WTC11 (cell line): ENCODE results near the gene MRPL27. TPM values are rescaled to one million over a fixed set of nuclear protein-coding genes. Genes with fewer than 3 reads are reported as not detected.

Experiments
- ATAC-seq: fragments of 200-7000 bp; cut with Tn5 transposase; 2 replicates; pipeline ENCODE4 v1.10.0; 2021; ENCODE audit warnings: mild to moderate bottlenecking, moderate library complexity
- CTCF ChIA-PET: fragments of 300-600 bp; sonication (Branson Sonifier 250); formaldehyde crosslinking; loops from one replicate; lab custom pipeline; 2021; ENCODE audit warnings: antibody characterized with exemption; lab: Charles Lee
- POLR2A ChIA-PET: fragments of 350-600 bp; sonication (Branson Sonifier 250); formaldehyde crosslinking; loops from one replicate; lab custom pipeline; 2021; ENCODE audit warnings: antibody characterized with exemption; lab: Charles Lee
- DNase-seq: peaks from one replicate; pipeline ENCODE4 v3.0.0; 2021; ENCODE audit warnings: low spot score
- H3K27ac Mint-ChIP-seq: 2 replicates; pipeline ENCODE4 v1.8.0; 2021; ENCODE audit warnings: mixed read lengths
- H3K27me3 Mint-ChIP-seq: 2 replicates; pipeline ENCODE4 v1.8.0; 2021; ENCODE audit warnings: low read depth, mild to moderate bottlenecking, moderate library complexity, mixed read lengths
- H3K36me3 Mint-ChIP-seq: 2 replicates; pipeline ENCODE4 v1.8.0; 2021; ENCODE audit warnings: mixed read lengths
- H3K4me1 Mint-ChIP-seq: 2 replicates; pipeline ENCODE4 v1.8.0; 2022; ENCODE audit warnings: mixed read lengths
- H3K4me3 Mint-ChIP-seq: 2 replicates; pipeline ENCODE4 v1.8.0; 2021; ENCODE audit warnings: mild to moderate bottlenecking, moderate library complexity, mixed read lengths
- H3K9me3 Mint-ChIP-seq: 2 replicates; pipeline ENCODE4 v1.8.0; 2021; ENCODE audit warnings: mixed read lengths
- EMX1 ChIP-seq: fragments of 250-450 bp; sonication (Bioruptor Pico); IDR thresholded peaks from 2 replicates; pipeline ENCODE4 v1.8.0; 2021; ENCODE audit warnings: mild to moderate bottlenecking
- FOXJ3 ChIP-seq: sonication (generic); formaldehyde crosslinking; IDR thresholded peaks from 2 replicates; pipeline ENCODE4 v1.9.0; 2021; ENCODE audit warnings: missing genetic modification reagents, mild to moderate bottlenecking, borderline replicate concordance
- FOXP1 ChIP-seq: sonication (generic); formaldehyde crosslinking; IDR thresholded peaks from 2 replicates; pipeline ENCODE4 v1.8.0; 2022; ENCODE audit warnings: missing genetic modification reagents, mild to moderate bottlenecking, moderate library complexity, borderline replicate concordance
- GRHL2 ChIP-seq: fragments of 250-450 bp; sonication (Bioruptor Pico); IDR thresholded peaks from 2 replicates; pipeline ENCODE4 v1.8.0; 2022; ENCODE audit warnings: mild to moderate bottlenecking, moderate library complexity; ENCODE audit not compliant: insufficient replicate concordance, severe bottlenecking
- KAT7 ChIP-seq: sonication (generic); formaldehyde crosslinking; IDR thresholded peaks from 2 replicates; pipeline ENCODE4 v1.8.1; 2023; ENCODE audit warnings: missing genetic modification reagents, mild to moderate bottlenecking, borderline replicate concordance
- NR1H2 ChIP-seq: sonication (generic); formaldehyde crosslinking; IDR thresholded peaks from 2 replicates; pipeline ENCODE4 v1.9.0; 2021; ENCODE audit warnings: mild to moderate bottlenecking, moderate library complexity, missing genetic modification reagents
- NR2C2 ChIP-seq: sonication (generic); formaldehyde crosslinking; IDR thresholded peaks from 2 replicates; pipeline ENCODE4 v1.8.0; 2022; ENCODE audit warnings: mild to moderate bottlenecking, missing genetic modification reagents
- NR3C1 ChIP-seq: sonication (generic); formaldehyde crosslinking; conservative IDR thresholded peaks from 2 replicates; pipeline ENCODE4 v1.8.1; 2023; ENCODE audit warnings: low read depth, mild to moderate bottlenecking, missing genetic modification reagents
- RORB ChIP-seq: fragments of 250-450 bp; sonication (Bioruptor Pico); IDR thresholded peaks from 2 replicates; pipeline ENCODE4 v1.9.0; 2021; ENCODE audit warnings: mild to moderate bottlenecking
- TEAD4 ChIP-seq: sonication (generic); formaldehyde crosslinking; IDR thresholded peaks from 2 replicates; pipeline ENCODE4 v1.8.0; 2022; ENCODE audit warnings: mild to moderate bottlenecking, missing genetic modification reagents
- ZBTB21 ChIP-seq: sonication (generic); formaldehyde crosslinking; IDR thresholded peaks from 2 replicates; pipeline ENCODE4 v1.8.1; 2023; ENCODE audit warnings: mild to moderate bottlenecking, missing genetic modification reagents, borderline replicate concordance
- total RNA-seq: library from RNA; stranded (reverse); gene quantifications from 3 replicates; pipeline ENCODE4 v1.2.3, GENCODE V29; 2021
- TF ChIP-seq, protein P1 (sequence below): sonication (generic); formaldehyde crosslinking; conservative IDR thresholded peaks from 2 replicates; pipeline ENCODE4 v1.8.1; 2023; ENCODE audit warnings: mild to moderate bottlenecking, low read depth, missing genetic modification reagents, moderate library complexity
- TF ChIP-seq, protein P2 (sequence below): fragments of 250-450 bp; sonication (Bioruptor Pico); IDR thresholded peaks from 2 replicates; pipeline ENCODE4 v1.9.0; 2021; ENCODE audit warnings: mild to moderate bottlenecking
- TF ChIP-seq, protein P3 (sequence below): fragments of 200-600 bp; IDR thresholded peaks from 2 replicates; pipeline ENCODE4 v1.8.0; 2022; ENCODE audit warnings: antibody characterized with exemption
- TF ChIP-seq, protein P4 (sequence below): sonication (generic); formaldehyde crosslinking; IDR thresholded peaks from 2 replicates; pipeline ENCODE4 v1.8.0; 2022; ENCODE audit warnings: mild to moderate bottlenecking, missing genetic modification reagents

Gene MRPL27
- total RNA-seq, 1 experiment from 2014 or later: 80.5 TPM

DNA sequence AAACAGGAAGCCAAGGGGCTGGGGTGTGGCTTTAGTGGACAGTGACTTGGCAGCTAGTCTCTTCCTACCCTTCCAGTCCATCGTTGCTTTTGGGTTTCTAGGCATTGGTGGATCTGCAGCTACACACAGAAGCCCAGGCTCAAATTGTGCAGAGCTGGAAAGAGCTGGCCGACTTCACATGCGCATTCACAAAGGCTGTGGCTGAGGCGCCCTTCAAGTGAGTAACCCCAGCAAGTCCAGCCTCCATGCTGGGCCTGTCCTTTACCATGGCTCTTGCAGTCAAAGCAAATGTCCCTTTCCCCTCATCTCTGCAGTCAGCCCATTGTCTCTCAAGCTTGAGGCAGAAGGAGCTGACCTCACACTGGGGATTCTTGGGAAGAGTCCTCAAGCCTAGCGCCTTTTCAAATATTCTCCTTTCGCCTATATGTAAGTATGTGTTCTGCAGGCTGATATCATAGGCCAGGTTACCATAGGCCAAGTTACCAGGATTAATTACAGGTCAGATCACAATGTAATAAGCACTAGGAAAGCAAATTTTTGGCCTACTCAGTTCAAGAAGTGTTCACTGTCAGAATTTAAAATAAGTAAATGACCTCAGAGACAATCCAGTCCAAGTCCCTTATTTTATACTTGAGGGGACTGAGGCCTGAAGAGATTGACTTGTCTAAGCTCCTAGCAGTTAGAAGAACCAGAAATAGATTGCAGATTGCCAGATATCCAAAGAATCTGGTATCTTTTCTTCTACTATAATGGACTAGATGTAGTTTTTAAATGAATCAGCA is 6.6 kb upstream of the MRPL27 start (continued):
- no peak for TF ChIP-seq ZBTB21 (CRISPR knock-in tag)

GRCh38 chr17:50375858-50376538 is 3.0 kb upstream of the MRPL27 start:
- CTCF ChIA-PET: no interaction called here
- H3K27me3 Mint-ChIP-seq: no peaks in the 10 kb centered on the region
- TF ChIP-seq FOXJ3 (CRISPR knock-in tag): no peak
- no peak for TF ChIP-seq ZBTB21 (CRISPR knock-in tag)
- TF ChIP-seq NR2C2: no peak

GRCh38 chr17:50373705-50374104 is 721 bp upstream of the MRPL27 start:
- ChIA-PET CTCF (interaction anchor here (1.5 to 3.4 kb wide), 2 partner anchors 12 to 204 kb away, joined by 3 to 16 read pairs; no protein-coding TSS in a partner anchor), POLR2A (no interaction called here)
- H3K27me3 Mint-ChIP-seq: no peaks in the 10 kb centered on the region
- no peak overlapping the region for H3K27ac Mint-ChIP-seq
- peaks cover 44% of the 10 kb centered on the region for H3K36me3 Mint-ChIP-seq
- H3K9me3 Mint-ChIP-seq: no peaks in the 10 kb centered on the region
- peaks cover 22% of the 10 kb centered on the region for H3K4me1 Mint-ChIP-seq
- ATAC-seq (no peak), DNase-seq (no peak)
- TF ChIP-seq, protein P1, sequence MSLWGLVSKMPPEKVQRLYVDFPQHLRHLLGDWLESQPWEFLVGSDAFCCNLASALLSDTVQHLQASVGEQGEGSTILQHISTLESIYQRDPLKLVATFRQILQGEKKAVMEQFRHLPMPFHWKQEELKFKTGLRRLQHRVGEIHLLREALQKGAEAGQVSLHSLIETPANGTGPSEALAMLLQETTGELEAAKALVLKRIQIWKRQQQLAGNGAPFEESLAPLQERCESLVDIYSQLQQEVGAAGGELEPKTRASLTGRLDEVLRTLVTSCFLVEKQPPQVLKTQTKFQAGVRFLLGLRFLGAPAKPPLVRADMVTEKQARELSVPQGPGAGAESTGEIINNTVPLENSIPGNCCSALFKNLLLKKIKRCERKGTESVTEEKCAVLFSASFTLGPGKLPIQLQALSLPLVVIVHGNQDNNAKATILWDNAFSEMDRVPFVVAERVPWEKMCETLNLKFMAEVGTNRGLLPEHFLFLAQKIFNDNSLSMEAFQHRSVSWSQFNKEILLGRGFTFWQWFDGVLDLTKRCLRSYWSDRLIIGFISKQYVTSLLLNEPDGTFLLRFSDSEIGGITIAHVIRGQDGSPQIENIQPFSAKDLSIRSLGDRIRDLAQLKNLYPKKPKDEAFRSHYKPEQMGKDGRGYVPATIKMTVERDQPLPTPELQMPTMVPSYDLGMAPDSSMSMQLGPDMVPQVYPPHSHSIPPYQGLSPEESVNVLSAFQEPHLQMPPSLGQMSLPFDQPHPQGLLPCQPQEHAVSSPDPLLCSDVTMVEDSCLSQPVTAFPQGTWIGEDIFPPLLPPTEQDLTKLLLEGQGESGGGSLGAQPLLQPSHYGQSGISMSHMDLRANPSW (CRISPR knock-in tag): no peak
- TF ChIP-seq FOXP1 (CRISPR knock-in tag) (no peak), FOXJ3 (CRISPR knock-in tag) (no peak)
- TF ChIP-seq, protein P2, sequence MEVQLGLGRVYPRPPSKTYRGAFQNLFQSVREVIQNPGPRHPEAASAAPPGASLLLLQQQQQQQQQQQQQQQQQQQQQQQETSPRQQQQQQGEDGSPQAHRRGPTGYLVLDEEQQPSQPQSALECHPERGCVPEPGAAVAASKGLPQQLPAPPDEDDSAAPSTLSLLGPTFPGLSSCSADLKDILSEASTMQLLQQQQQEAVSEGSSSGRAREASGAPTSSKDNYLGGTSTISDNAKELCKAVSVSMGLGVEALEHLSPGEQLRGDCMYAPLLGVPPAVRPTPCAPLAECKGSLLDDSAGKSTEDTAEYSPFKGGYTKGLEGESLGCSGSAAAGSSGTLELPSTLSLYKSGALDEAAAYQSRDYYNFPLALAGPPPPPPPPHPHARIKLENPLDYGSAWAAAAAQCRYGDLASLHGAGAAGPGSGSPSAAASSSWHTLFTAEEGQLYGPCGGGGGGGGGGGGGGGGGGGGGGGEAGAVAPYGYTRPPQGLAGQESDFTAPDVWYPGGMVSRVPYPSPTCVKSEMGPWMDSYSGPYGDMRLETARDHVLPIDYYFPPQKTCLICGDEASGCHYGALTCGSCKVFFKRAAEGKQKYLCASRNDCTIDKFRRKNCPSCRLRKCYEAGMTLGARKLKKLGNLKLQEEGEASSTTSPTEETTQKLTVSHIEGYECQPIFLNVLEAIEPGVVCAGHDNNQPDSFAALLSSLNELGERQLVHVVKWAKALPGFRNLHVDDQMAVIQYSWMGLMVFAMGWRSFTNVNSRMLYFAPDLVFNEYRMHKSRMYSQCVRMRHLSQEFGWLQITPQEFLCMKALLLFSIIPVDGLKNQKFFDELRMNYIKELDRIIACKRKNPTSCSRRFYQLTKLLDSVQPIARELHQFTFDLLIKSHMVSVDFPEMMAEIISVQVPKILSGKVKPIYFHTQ (CRISPR knock-in tag): no peak
- peak overlapping the region; percentile 99 for H3K4me3 Mint-ChIP-seq

More at GRCh38 chr17:50375858-50376538, 3.0 kb upstream of the MRPL27 start:
- ATAC-seq: no peak
- Mint-ChIP-seq H3K4me1 (peaks cover 22% of the 10 kb centered on the region), H3K36me3 (peaks cover 36% of the 10 kb centered on the region), H3K4me3 (no peak overlapping the region), H3K27ac (no peak overlapping the region), H3K9me3 (no peaks in the 10 kb centered on the region)
- DNase-seq: no peak
- POLR2A ChIA-PET: no interaction called here

DNA sequence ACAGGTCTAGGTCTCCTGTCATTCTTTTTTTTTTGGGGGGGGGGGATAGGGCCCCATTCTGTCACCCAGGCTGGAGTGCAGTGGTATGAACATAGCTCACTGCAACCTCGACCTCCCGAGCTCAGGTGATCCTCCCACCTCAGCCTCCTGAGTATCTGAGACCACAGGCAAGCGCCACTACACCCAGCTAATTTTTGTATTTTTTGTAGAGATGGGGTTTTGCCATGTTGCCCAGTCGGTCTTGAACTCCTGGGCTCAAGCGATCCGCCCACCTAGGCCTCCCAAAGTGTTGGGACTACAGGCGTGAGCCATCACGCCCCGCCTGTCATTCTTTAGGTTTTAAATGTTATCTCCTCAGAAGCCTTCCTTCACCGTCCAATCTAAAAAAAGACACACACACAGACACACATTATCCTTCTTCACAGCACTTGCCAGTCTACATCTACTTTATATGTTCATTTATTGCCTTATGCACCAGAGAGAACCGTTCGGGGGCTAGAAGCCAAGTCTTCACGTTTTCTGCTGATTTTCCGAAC is 694 bp downstream of the MRPL27 start:
- H3K27ac Mint-ChIP-seq: peak overlapping the region; percentile 99
- no peak for ATAC-seq
- TF ChIP-seq, protein P3, sequence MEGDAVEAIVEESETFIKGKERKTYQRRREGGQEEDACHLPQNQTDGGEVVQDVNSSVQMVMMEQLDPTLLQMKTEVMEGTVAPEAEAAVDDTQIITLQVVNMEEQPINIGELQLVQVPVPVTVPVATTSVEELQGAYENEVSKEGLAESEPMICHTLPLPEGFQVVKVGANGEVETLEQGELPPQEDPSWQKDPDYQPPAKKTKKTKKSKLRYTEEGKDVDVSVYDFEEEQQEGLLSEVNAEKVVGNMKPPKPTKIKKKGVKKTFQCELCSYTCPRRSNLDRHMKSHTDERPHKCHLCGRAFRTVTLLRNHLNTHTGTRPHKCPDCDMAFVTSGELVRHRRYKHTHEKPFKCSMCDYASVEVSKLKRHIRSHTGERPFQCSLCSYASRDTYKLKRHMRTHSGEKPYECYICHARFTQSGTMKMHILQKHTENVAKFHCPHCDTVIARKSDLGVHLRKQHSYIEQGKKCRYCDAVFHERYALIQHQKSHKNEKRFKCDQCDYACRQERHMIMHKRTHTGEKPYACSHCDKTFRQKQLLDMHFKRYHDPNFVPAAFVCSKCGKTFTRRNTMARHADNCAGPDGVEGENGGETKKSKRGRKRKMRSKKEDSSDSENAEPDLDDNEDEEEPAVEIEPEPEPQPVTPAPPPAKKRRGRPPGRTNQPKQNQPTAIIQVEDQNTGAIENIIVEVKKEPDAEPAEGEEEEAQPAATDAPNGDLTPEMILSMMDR: no peak
- TF ChIP-seq NR1H2 (CRISPR knock-in tag) (no peak), EMX1 (CRISPR knock-in tag) (no peak), KAT7 (CRISPR knock-in tag) (no peak), GRHL2 (no peak), TEAD4 (CRISPR knock-in tag) (no peak), NR3C1 (no peak), RORB (no peak)
- TF ChIP-seq, protein P4, sequence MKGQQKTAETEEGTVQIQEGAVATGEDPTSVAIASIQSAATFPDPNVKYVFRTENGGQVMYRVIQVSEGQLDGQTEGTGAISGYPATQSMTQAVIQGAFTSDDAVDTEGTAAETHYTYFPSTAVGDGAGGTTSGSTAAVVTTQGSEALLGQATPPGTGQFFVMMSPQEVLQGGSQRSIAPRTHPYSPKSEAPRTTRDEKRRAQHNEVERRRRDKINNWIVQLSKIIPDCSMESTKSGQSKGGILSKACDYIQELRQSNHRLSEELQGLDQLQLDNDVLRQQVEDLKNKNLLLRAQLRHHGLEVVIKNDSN: no peak
- TF ChIP-seq, protein P2 (CRISPR knock-in tag): no peak

More for the DNA sequence above, 694 bp downstream of the MRPL27 start:
- ChIA-PET CTCF (interaction anchor here (0.7 to 3.4 kb wide), 5 partner anchors 11 to 426 kb away, joined by 3 to 16 read pairs (median 5); partner anchors contain the start of gene LRRC59), POLR2A (interaction anchor here (0.5 kb wide), 1 partner anchor 249 kb away, joined by 3 read pairs; no protein-coding TSS in a partner anchor)
- H3K9me3 Mint-ChIP-seq: no peaks in the 10 kb centered on the region
- peak overlapping the region; percentile 99 for H3K4me3 Mint-ChIP-seq
- no peaks in the 10 kb centered on the region for H3K27me3 Mint-ChIP-seq
- peaks cover 22% of the 10 kb centered on the region for H3K4me1 Mint-ChIP-seq
- no peak for DNase-seq
- H3K36me3 Mint-ChIP-seq: peaks cover 52% of the 10 kb centered on the region
